HG03139 (cell line): ENCODE data around the gene DGKQ.
A peak's percentile ranks its signal among the peaks of the same experiment; 100 is the strongest.

Source experiments
- ATAC-seq: cut with Tn5 transposase; IDR thresholded peaks from one replicate; pipeline ENCODE4 v1.9.1; 2021; ENCODE audit not compliant: unreplicated experiment

DGKQ gene

GRCh38 chr4:973431-974397, at the start of gene DGKQ:
DGKQ (minus strand) TSS chr4:973569; CDS start chr4:973482, 87 bp downstream.
- peak; percentile 55 for ATAC-seq

GRCh38 chr4:1022739-1023066, 49.3 kb upstream of the DGKQ start:
- no peak for ATAC-seq

- ATAC-seq = no peak
Observed at GRCh38 chr4:1022051-1022738, 48.8 kb upstream of the DGKQ start.

GRCh38 chr4:1021386-1022050, 48.1 kb upstream of the DGKQ start:
- ATAC-seq = peak; percentile 70

GRCh38 chr4:1019729-1020470, 46.5 kb upstream of the DGKQ start:
- no peak for ATAC-seq

GRCh38 chr4:1019320-1019719, 46.0 kb upstream of the DGKQ start:
- ATAC-seq = no peak

GRCh38 chr4:1018147-1019020, 45.0 kb upstream of the DGKQ start:
- no peak for ATAC-seq

- no peak for ATAC-seq
Observed at GRCh38 chr4:1017706-1018105, 44.3 kb upstream of the DGKQ start.

- no peak for ATAC-seq
Observed at GRCh38 chr4:1017211-1017610, 43.8 kb upstream of the DGKQ start.

- no peak for ATAC-seq
Observed at GRCh38 chr4:1015746-1016145, 42.4 kb upstream of the DGKQ start.

GRCh38 chr4:1015179-1015578, 41.8 kb upstream of the DGKQ start:
- no peak for ATAC-seq

GRCh38 chr4:1014291-1015167, 41.2 kb upstream of the DGKQ start:
- ATAC-seq = no peak

GRCh38 chr4:1013225-1014073, 40.1 kb upstream of the DGKQ start:
- no peak for ATAC-seq

- no peak for ATAC-seq
Observed at GRCh38 chr4:1012034-1012739, 38.8 kb upstream of the DGKQ start.

GRCh38 chr4:1011666-1012033, 38.3 kb upstream of the DGKQ start:
- ATAC-seq = no peak

GRCh38 chr4:1011022-1011665, 37.8 kb upstream of the DGKQ start, which contains the start of gene FGFRL1:
FGFRL1 (plus strand) TSS chr4:1011626; CDS start chr4:1012486, 860 bp downstream.
- ATAC-seq = peak; percentile 37
